Measurements from ENCODE around the gene GRIFIN.

Gene GRIFIN

DNA sequence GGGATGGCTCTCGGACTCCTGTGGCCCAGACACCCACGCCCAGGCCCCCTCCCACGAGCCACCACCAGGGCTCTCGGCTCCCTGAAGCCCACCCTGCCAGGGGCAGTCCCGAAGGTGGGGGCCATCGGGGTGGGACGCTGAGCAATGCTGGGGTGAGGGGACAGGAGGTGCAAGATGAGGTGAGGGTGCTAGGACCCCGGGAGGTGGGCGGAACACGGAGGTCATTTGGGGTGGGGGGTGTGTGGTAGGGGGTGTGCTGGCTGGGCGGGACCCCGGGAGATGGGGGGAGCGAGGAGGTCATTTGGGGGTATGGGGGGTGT is 26.4 kb upstream of the GRIFIN start:
- H3K27ac Mint-ChIP-seq, result peak overlapping the region; percentile 62 to 90 (median 87)

DNA sequence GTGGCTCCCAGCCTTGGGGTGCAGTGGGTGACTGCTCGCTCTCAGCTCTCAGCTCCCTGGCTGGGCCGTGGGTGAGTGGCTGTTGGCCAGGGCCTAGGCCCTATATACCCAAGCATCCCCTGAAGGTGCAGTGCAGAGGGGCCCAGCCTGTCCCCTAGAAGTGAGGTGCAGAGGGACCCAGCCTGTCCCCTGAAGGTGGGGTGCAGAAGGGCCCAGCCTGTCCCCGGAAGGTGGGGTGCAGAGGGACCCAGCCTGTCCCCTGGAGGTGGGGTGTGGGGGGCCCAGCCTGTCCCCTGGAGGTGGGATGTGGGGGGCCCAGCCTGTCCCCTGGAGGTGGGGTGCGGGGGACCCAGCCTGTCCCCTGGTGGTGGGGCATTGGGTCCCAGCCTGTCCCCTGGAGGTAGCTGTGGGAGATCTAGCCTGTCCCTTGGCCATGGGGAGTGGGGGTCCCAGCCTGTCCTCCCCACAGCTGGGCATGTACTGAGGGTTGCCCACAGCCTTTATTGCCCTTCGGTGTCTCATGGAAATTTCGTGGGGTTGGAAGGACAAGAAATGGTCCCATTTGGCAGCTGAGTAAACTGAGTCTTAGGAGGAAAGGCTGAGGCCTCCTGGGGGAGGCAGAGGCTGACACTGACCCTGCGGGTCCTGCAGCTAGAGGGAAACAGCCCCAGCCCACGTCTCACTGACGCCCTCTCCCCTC is 25.9 kb upstream of the GRIFIN start:
- Mint-ChIP-seq H3K36me3 (ENCODE audit: low read depth) (no peaks in the 10 kb centered on the region), H3K4me3 (no peak overlapping the region), H3K9me3 (no peaks in the 10 kb centered on the region), H3K27me3 (ENCODE audit: low read depth) (peaks cover 4% of the 10 kb centered on the region), H3K4me1 (peaks cover 52% of the 10 kb centered on the region), H3K27ac (peak overlapping the region in 2 of 3 experiments; percentile 48 to 71)
- TF ChIP-seq CTCF (IDR thresholded peaks at IDR 0.05; ENCODE audit: unreplicated experiment in 3 of 3), result no peak

More for the DNA sequence above, 26.4 kb upstream of the GRIFIN start:
- peaks cover 4% of the 10 kb centered on the region for H3K27me3 Mint-ChIP-seq (ENCODE audit: low read depth)
- H3K36me3 Mint-ChIP-seq (ENCODE audit: low read depth), result no peaks in the 10 kb centered on the region
- H3K4me3 Mint-ChIP-seq, result no peak overlapping the region
- H3K9me3 Mint-ChIP-seq, result no peaks in the 10 kb centered on the region
- TF ChIP-seq CTCF (IDR thresholded peaks at IDR 0.05; ENCODE audit: unreplicated experiment in 3 of 3), result no peak
- H3K4me1 Mint-ChIP-seq, result peaks cover 47% of the 10 kb centered on the region

DNA sequence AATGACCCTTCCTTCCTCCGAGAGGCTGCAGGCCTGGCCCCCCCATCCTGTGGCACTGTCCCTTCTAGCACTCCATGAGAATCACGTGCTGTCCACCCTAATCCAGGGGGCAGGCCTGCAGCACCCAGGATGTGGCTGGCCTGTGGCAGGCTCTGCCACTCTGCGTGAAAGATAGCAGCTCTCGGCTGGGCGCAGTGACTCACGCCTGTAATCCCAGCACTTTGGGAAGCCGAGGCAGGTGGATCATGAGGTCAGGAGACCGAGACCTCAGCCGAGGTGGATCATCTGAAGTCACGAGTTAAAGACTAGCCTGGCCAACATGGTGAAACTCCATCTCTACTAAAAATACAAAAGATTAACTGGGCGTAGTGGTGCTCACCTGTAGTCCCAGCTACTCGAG is 24.5 kb upstream of the GRIFIN start:
- H3K9me3 Mint-ChIP-seq, result no peaks in the 10 kb centered on the region
- H3K27ac Mint-ChIP-seq, result peak overlapping the region; percentile 77 to 82 (median 80)
- peak overlapping the region in 2 of 3 experiments; percentile 11 to 20 for H3K4me3 Mint-ChIP-seq
- TF ChIP-seq CTCF (IDR thresholded peaks at IDR 0.05; ENCODE audit: unreplicated experiment in 3 of 3), result no peak
- peaks cover 4% of the 10 kb centered on the region for H3K27me3 Mint-ChIP-seq (ENCODE audit: low read depth)
- peaks cover 59% of the 10 kb centered on the region for H3K4me1 Mint-ChIP-seq
- H3K36me3 Mint-ChIP-seq (ENCODE audit: low read depth), result no peaks in the 10 kb centered on the region

DNA sequence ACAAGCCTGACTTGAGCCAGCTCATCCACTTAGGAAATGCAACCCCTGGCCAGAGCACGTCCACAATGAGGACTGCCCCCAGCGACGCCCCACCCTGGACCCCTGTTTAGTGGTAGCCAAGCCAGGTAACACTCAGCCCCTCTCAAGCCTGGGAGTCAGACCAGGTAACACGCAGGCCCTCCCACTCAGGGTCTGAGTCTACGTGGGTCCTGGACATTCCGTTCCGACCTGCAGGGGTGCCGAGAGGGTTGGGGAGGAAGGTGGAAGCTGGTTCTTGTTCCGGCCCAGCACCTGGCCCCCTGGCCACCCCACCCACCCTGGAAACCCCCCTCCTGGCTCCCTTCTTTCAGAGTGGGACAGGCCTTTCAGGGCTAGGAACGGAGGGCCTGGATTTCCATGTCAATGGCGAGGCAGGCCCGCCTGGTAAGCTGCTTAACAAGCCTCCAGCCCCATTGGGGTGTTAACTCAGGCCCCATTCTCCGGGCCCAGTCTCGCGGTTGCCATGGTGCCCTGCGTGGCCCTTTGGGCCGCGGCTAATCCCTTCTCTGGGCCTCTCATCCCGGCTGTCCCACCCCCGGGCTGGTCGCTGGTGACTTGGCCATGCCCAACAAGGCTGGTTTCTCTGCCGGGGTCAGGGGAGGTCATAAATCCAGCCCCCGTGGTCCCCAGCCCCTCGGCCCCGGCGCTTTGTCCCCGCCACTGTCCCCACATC is 23.7 kb upstream of the GRIFIN start:
- TF ChIP-seq CTCF (IDR thresholded peaks at IDR 0.05; ENCODE audit: unreplicated experiment in 3 of 3), result no peak
- Mint-ChIP-seq H3K4me1 (peaks cover 63% of the 10 kb centered on the region), H3K27ac (peak overlapping the region; percentile 84 to 93 (median 86)), H3K4me3 (no peak overlapping the region), H3K9me3 (no peaks in the 10 kb centered on the region), H3K36me3 (ENCODE audit: low read depth) (no peaks in the 10 kb centered on the region), H3K27me3 (ENCODE audit: low read depth) (peaks cover 4% of the 10 kb centered on the region)

DNA sequence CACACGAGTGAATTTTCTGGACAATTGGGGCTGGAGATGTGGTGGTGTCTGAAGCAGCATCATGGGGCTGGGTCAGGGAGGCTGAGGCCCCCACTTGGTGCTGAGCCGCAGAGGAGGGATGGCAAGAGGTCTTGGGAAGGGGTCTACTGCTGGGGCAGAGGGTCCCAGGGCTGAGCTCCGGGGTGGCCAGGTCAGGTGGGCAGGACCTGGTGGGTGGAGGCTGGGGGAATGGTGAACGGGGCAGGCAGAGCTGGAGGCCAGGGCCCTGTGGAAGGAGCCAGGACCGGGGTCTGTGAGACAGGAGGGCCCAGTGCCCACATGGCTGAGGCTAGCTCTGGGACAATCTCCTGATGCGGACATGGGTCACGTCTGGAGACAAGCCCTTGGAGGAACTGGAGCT is 23.0 kb upstream of the GRIFIN start:
- Mint-ChIP-seq H3K27ac (peak overlapping the region; percentile 84 to 93 (median 86)), H3K9me3 (no peaks in the 10 kb centered on the region), H3K4me3 (peak overlapping the region; percentile 23 to 45 (median 27)), H3K4me1 (peaks cover 66% of the 10 kb centered on the region), H3K36me3 (ENCODE audit: low read depth) (no peaks in the 10 kb centered on the region), H3K27me3 (ENCODE audit: low read depth) (peaks cover 4% of the 10 kb centered on the region)
- TF ChIP-seq CTCF (IDR thresholded peaks at IDR 0.05; ENCODE audit: unreplicated experiment in 3 of 3), result no peak
